ENCODE measurements around the gene SCAF11.

DNA sequence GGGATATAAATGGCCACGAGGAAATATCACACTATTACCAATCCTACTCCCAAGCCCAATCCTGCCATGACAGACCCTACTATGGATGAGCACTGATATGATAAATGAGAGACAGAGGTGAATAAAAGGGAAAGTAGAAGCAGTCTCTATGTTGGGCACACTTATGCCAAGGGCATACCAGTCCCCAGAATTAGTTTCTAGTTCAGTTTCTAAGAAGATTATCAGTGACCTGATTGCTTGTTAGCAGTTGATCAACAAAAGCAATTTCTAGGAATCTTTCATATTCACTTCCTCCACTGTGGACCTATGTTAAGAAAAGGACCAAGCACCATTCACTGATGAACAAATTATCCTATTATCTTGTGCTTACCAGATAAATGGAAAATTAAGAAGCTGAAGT, 20.0 kb downstream of the SCAF11 start:
- TF ChIP-seq POLR2A (IDR thresholded peaks at IDR 0.05) = no peak
- no peak for TF ChIP-seq POLR2AphosphoS5 (IDR thresholded peaks at IDR 0.05)
- TF ChIP-seq, protein P1, sequence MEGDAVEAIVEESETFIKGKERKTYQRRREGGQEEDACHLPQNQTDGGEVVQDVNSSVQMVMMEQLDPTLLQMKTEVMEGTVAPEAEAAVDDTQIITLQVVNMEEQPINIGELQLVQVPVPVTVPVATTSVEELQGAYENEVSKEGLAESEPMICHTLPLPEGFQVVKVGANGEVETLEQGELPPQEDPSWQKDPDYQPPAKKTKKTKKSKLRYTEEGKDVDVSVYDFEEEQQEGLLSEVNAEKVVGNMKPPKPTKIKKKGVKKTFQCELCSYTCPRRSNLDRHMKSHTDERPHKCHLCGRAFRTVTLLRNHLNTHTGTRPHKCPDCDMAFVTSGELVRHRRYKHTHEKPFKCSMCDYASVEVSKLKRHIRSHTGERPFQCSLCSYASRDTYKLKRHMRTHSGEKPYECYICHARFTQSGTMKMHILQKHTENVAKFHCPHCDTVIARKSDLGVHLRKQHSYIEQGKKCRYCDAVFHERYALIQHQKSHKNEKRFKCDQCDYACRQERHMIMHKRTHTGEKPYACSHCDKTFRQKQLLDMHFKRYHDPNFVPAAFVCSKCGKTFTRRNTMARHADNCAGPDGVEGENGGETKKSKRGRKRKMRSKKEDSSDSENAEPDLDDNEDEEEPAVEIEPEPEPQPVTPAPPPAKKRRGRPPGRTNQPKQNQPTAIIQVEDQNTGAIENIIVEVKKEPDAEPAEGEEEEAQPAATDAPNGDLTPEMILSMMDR (IDR thresholded peaks at IDR 0.05) = no peak

Data from suprapubic skin (tissue), 4 donors.